GM03348 (cell line): ENCODE results near the gene MED17.
"Not testable (repeated sequence)": the region's sequence is repeated elsewhere in the genome, so short reads cannot be mapped to it uniquely, and the experiment has no call there.

Experiments used
- DNase-seq: peaks from one replicate; pipeline ENCODE4 v3.0.0; 2012; ENCODE audit warnings: low spot score

MED17 gene

DNA sequence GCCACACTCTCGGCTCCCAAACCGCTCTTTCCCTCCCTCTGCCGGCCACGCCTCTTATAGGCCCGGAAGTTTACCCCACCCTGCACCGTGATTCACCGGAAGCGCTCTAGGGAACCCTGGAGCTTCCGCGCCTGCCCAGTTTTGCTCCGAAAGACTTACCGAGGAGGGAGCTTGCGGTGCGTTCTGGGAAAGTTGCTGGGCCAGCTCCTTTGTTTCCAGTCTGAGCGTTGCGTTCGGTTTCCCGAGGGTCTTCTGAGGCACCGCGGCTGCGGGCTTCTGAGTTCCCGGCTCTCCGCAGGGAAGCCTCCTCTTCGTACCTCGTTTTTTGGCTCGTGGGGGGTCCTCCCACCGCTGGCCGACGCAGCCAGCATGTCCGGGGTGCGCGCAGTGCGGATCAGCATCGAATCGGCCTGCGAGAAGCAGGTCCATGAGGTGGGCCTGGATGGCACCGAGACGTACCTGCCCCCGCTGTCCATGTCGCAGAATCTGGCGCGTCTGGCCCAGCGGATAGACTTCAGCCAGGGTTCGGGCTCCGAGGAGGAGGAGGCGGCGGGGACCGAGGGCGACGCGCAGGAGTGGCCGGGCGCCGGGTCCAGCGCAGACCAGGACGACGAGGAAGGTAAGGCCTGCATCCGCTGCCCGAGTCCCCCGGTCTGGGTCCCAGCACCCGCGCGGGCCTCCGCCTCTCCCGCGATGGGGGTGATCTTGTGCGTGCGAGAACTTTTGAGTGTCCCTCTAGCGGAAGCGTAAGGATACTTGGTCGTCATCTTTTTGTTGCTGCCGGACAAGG is at the start of gene MED17:
TSS of gene MED17 (plus strand) at position 138 of the 790 bp plus-strand sequence. CDS start at position 370, 232 bp downstream.
- peak; percentile 97 for DNase-seq

GRCh38 chr11:93734427-93735222 is 49.5 kb upstream of the MED17 start:
- DNase-seq = no peak

DNA sequence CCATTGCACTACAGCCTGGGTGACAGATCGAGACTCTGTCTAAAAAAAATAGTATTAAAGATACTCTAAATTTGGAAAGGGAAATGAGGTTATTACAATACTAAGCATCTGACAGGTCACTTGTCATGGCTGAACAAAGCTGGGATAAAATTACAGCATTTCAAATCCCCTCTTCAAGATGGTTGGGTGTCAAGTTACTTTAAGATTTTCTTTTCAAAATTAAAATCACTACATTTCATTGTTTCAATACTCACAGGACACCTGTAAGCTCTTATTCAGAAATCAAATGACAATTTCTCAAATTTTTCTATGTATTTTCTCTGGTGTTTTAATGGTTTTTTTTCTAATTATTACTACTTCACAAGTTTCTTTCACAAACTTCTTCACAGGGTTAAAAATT is 48.5 kb upstream of the MED17 start:
- no peak for DNase-seq

GRCh38 chr11:93736129-93736528 is 48.0 kb upstream of the MED17 start:
- peak; percentile 11 for DNase-seq

GRCh38 chr11:93737904-93738612 is 46.0 kb upstream of the MED17 start:
- no peak for DNase-seq

GRCh38 chr11:93738647-93739081 is 45.4 kb upstream of the MED17 start:
- DNase-seq = no peak

DNA sequence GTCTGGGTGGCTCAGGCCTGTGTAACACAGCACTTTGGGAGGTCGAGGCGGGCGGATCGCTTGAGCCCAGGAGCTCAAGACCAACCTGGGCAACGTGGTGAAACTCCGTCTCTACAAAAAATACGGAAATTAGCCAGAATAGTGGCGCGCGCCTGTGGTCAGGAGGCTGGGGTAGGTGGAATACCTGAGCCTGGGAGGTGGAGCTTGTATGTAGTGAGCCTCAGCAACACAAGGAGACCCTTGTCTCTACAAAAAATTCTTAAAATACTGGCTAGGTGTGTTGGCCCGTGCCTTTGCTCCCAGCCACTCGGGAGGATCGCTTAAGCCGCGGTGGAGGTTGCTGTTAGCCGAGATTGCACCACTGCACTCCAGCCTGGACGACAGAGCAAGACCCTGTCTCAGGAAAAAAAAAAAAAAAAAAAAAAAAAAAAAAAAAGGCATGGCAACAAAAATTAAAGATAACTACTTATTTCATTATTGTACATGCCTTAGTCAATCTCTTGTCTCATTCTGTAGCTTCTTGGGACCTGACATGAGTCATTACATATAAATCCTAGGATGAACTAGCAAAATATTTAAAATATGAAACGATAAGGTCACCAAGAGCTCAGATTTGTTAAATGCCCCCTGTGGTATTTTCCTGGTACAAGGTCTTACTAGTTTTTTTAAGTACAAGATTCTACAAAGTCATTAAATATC is 43.9 kb upstream of the MED17 start:
- DNase-seq = peak; percentile 54

DNA sequence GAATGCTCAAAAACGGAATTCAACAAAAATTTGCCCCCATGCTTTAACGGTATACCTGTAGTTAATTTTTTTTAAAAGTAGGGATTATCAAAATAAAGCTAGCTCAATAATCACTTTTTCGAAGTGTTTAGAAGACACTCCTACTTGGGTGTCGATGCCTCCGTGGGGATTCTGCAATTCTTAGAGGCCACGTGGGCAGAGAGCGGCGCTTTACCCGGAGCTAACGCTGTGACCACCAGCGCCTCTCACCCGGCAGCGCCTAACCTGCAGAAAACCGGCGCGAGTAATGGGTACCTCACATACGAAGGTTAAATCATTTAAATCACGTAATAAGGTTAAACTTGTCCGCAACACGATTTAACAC is 43.4 kb upstream of the MED17 start:
- peak; percentile 78 for DNase-seq

GRCh38 chr11:93741094-93741881 is 42.8 kb upstream of the MED17 start, which contains the start of the genes C11orf54 and TAF1D:
TSS of gene C11orf54 (plus strand) at chr11:93741672. CDS start at chr11:93747394, 5,722 bp downstream.
TSS of gene TAF1D (minus strand) at chr11:93741495. CDS start at chr11:93739304, 2,191 bp downstream.
- DNase-seq = peak; percentile 97

DNA sequence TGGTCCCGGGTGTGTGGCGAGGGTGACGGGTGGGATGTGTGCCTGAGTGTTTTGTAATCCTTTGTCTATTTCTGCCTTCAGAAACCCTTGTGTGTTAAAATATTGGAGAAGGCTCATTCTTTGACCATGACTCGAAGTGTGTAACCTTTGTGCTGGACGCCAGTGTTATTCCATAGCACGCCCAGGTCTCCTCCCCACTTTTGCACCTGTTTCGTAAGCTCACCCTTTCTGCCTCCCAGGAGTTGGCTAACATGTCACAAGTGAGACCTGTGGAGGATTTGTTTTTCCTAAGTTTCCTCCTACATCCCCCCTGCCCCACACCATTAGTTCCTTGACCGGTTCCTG is 42.2 kb upstream of the MED17 start:
- DNase-seq = peak; percentile 70

DNA sequence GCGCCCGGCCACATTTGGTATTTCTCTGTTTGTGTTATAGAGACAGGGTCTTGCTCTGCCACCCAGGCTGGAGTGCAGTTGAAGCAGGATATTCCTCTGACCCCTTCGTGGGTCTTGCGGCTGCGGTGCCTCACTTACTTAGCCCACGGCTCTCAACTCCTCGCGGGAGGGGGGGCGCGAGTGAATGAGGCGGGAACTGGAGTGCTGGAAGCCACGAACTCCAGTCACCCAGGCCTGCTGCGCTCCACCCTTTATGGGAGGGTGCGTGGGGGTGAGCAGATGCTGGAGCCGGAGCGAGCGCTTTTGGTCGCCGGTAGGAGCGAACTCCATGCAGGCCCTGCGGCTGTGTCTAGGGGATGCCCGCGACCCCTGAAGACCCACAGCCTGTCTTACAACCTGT is 40.8 kb upstream of the MED17 start:
- DNase-seq = no peak

GRCh38 chr11:93744669-93745004 is 39.4 kb upstream of the MED17 start:
- no peak for DNase-seq

DNA sequence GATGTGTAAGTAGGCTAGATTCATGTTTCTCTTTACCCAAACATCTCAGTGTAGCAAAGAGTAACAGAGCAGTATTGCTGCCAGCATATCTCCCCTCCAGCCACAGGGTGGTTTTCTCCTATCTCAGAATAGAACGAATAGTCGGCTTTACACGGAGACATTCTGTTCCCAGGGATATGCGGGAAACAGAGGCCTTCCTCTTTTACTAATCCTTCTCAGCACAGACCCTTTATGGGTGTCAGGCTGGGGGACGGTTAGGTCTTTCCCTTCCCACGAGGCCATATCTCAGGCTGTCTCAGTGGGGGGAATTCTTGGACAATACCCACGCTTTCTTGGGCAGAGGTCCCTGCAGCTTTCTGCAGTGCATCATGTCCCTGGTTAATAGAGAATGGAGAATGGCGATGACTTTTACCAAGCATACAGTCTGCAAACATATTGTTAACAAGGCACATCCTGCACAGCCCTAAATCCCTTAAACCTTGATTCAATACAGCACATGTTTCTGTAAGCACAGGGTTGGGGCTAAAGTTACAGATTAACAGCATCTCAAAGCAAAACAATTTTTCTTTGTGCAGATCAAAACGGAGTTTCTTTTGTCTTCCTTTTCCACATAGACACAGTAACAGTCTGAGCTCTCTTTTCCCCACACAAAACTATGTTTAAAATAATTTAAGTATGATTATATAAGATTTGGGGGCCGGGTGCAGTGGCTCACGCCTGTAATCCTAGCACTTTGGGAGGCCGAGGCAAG is 38.9 kb upstream of the MED17 start:
- not testable (repeated sequence) for DNase-seq

GRCh38 chr11:93746101-93746500 is 38.0 kb upstream of the MED17 start:
- DNase-seq = no peak

GRCh38 chr11:93747122-93747521 is 37.0 kb upstream of the MED17 start:
- DNase-seq = no peak

GRCh38 chr11:93751001-93751400 is 33.1 kb upstream of the MED17 start:
- DNase-seq = no peak

- DNase-seq = no peak
Observed at GRCh38 chr11:93753241-93753640, 30.8 kb upstream of the MED17 start.

DNA sequence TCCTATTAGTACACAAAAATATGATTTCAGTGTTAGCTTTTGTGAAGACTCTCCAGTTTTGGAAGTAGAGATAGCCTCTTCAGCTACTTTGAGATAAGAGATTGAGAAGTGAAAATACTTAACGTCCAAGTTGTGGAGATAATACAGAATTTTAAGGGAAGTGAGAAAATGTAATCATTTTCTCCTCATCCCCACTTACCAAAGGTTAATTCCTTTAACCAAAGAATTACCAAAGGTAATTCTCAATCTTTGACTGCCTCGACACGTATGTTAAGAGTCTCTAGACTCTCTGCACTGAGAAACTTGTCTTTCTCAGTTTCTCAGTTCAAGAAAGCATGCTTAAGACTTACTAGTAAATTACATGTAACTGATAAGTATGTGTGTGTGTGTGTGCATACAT is 27.3 kb upstream of the MED17 start:
- DNase-seq = no peak

DNA sequence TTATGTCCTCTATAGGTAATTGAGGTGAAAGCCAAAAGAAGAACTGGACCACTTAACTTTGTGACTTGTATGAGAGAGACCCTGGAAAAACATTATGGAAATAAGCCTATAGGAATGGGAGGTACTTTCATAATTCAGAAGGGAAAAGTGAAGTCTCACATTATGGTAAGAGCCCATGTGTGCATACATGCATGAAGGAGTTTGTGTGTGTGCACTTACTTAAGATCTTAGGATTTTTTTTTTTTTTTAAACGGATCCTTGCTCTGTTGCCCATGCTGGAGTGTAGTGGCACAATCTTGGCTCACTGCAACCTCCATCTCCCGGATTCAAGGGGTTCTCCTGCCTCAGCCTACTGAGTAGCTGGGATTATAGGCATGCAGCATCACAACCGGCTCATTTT is 26.8 kb upstream of the MED17 start:
- no peak for DNase-seq
